Endothelial cell of umbilical vein (primary cell): ENCODE results near the gene TSC22D3. TPM values are rescaled to one million over a fixed set of nuclear protein-coding genes. Genes with fewer than 3 reads are reported as not detected.

Source experiments
- BruUV-seq: library from RNA; stranded (reverse); fragments of 400-500 nt; replicated peaks from 2 replicates; lab custom pipeline; 2021; lab: Mats Ljungman, UMichigan
- CTCF ChIA-PET: fragments of 300-600, 350-600 bp; sonication (Branson Sonifier 250); formaldehyde crosslinking; loops from one replicate; lab custom pipeline; 2021; ENCODE audit warnings: antibody characterized with exemption, inconsistent platforms; lab: Charles Lee
- POLR2A ChIA-PET: fragments of 300-600, 350-600 bp; sonication (Branson Sonifier 250); formaldehyde crosslinking; loops from one replicate; lab custom pipeline; 2021; ENCODE audit warnings: antibody characterized with exemption, inconsistent platforms; lab: Charles Lee
- DNase-seq: peaks from one replicate; pipeline ENCODE4 v3.0.0-alpha.2; 2011; ENCODE audit warnings: low read depth, low spot score
- FAIRE-seq: peaks from 2 replicates; lab custom pipeline; 2011; peaks lifted over from hg19 to GRCh38; lab: Jason Lieb, UNC
- H2AFZ ChIP-seq: 2 replicates; pipeline ENCODE4 v1.6.0; 2012; ENCODE audit warnings: low read depth, low read length, control low read depth, inconsistent platforms
- H3K27ac ChIP-seq: 2 replicates; pipeline ENCODE4 v1.5.1; 2011; ENCODE audit warnings: low read depth, mild to moderate bottlenecking, control low read depth, low read length, moderate library complexity; ENCODE audit not compliant: insufficient read depth
- H3K27me3 ChIP-seq, 2 experiments: 2 replicates each; pipeline versions ENCODE4 v1.6.0 to v1.6.1; 2011; ENCODE audit warnings: low read length in 2 of 2, mixed read lengths in 1 of 2; ENCODE audit not compliant: control insufficient read depth in 2 of 2, insufficient read depth in 2 of 2
- H3K36me3 ChIP-seq, 2 experiments: 2 replicates in 1 of 2; 3 replicates in 1 of 2; pipeline ENCODE4 v1.5.1; 2011; ENCODE audit warnings: low read length in 2 of 2, mild to moderate bottlenecking in 1 of 2, moderate library complexity in 1 of 2; ENCODE audit not compliant: control insufficient read depth in 2 of 2, insufficient read depth in 2 of 2; ENCODE audit errors: extremely low read depth in 1 of 2
- H3K4me1 ChIP-seq: 3 replicates; pipeline ENCODE4 v1.5.1; 2011; ENCODE audit warnings: mild to moderate bottlenecking, low read length; ENCODE audit not compliant: control insufficient read depth, insufficient read depth; ENCODE audit errors: extremely low read depth
- H3K4me2 ChIP-seq: 2 replicates; pipeline ENCODE4 v1.6.1; 2011; ENCODE audit warnings: low read length, control low read depth, mixed read lengths; ENCODE audit not compliant: insufficient read depth
- H3K4me3 ChIP-seq, 3 experiments: fragments of 200-600 bp in 1 of 3; sonication (generic), shearing (Covaris generic) in 1 of 3; replicated peaks in 1 of 3; 2 replicates each; pipeline ENCODE4 v1.5.1; 2011 to 2016; ENCODE audit warnings: control low read depth in 3 of 3, low read length in 3 of 3, mild to moderate bottlenecking in 2 of 3, inconsistent platforms in 1 of 3, low read depth in 1 of 3, moderate library complexity in 1 of 3; ENCODE audit not compliant: insufficient read depth in 1 of 3
- H3K79me2 ChIP-seq: 2 replicates; pipeline ENCODE4 v1.6.0; 2012; ENCODE audit warnings: low read length, inconsistent platforms; ENCODE audit not compliant: control insufficient read depth, insufficient read depth
- H3K9ac ChIP-seq: replicated peaks from 2 replicates; pipeline ENCODE3; 2011; ENCODE audit warnings: low read length, control low read depth; ENCODE audit not compliant: insufficient read depth; ENCODE audit errors: extremely low read depth
- H3K9me1 ChIP-seq: replicated peaks from 3 replicates; pipeline ENCODE4 v1.6.0; 2011; ENCODE audit warnings: mild to moderate bottlenecking, low read length; ENCODE audit not compliant: control insufficient read depth, insufficient read depth; ENCODE audit errors: extremely low read depth
- H3K9me3 ChIP-seq: replicated peaks from 2 replicates; pipeline ENCODE4 v1.5.1; 2012; ENCODE audit warnings: low read length, inconsistent platforms; ENCODE audit not compliant: control insufficient read depth, insufficient read depth
- H4K20me1 ChIP-seq: replicated peaks from 2 replicates; pipeline ENCODE3; 2011; ENCODE audit warnings: mild to moderate bottlenecking, low read length; ENCODE audit not compliant: control insufficient read depth, insufficient read depth; ENCODE audit errors: extremely low read depth
- CTCF ChIP-seq, 2 donors: IDR thresholded peaks; 1 replicate in 1 of 2; 2 replicates in 1 of 2; pipeline ENCODE4 v1.5.1; 2011; ENCODE audit warnings: low read length in 2 of 2, mild to moderate bottlenecking in 2 of 2, moderate library complexity in 2 of 2, control low read depth in 1 of 2, inconsistent platforms in 1 of 2, low read depth in 1 of 2; ENCODE audit not compliant: insufficient read depth in 1 of 2; ENCODE audit errors: extremely low read depth in 1 of 2
- EZH2 ChIP-seq: IDR thresholded peaks from 2 replicates; pipeline ENCODE4 v1.6.1; 2012; ENCODE audit warnings: borderline replicate concordance, low read depth, mild to moderate bottlenecking, moderate library complexity, low read length, inconsistent platforms; ENCODE audit not compliant: severe bottlenecking
- FOS ChIP-seq: IDR thresholded peaks from 2 replicates; pipeline ENCODE4 v1.6.1; 2011; ENCODE audit warnings: mild to moderate bottlenecking, low read length, moderate library complexity, borderline replicate concordance; ENCODE audit not compliant: insufficient read depth
- GATA2 ChIP-seq: IDR thresholded peaks from 2 replicates; pipeline ENCODE4 v1.7.0; 2011; ENCODE audit warnings: low read depth, mild to moderate bottlenecking, moderate library complexity, mixed read lengths, low read length; ENCODE audit not compliant: insufficient read length, insufficient read depth
- JUN ChIP-seq: IDR thresholded peaks from 2 replicates; pipeline ENCODE4 v1.6.1; 2011; ENCODE audit warnings: borderline replicate concordance, low read depth; ENCODE audit not compliant: insufficient read length, insufficient read depth
- MAX ChIP-seq: IDR thresholded peaks from 2 replicates; pipeline ENCODE4 v1.6.1; 2011; ENCODE audit not compliant: insufficient read depth, insufficient read length
- MYC ChIP-seq: IDR thresholded peaks from one replicate; pipeline ENCODE4 v1.6.1; 2011; ENCODE audit warnings: mild to moderate bottlenecking, low read depth, low read length
- POLR2A ChIP-seq: IDR thresholded peaks from 2 replicates; pipeline ENCODE4 v1.6.1; 2012; ENCODE audit warnings: low read depth, mild to moderate bottlenecking, control low read depth, low read length
- POLR2AphosphoS5 ChIP-seq: IDR thresholded peaks from 2 replicates; pipeline ENCODE4 v1.6.1; 2012; ENCODE audit warnings: low read depth, mild to moderate bottlenecking, control low read depth, low read length, moderate library complexity; ENCODE audit not compliant: insufficient read depth
- dilution Hi-C: fragments of 300-500 bp; cut with MboI; formaldehyde crosslinking; loops from one replicate; pipeline ENCODE4 v1.15.0; 2019; ENCODE audit warnings: low sequenced_read_pairs; ENCODE audit not compliant: extremely low pct_ligation_motif_present
- intact Hi-C: fragments of 100-400 bp; cut with micrococcal nuclease; formaldehyde crosslinking; loops from one replicate; pipeline ENCODE4 v1.10.0; 2022
- polyA plus RNA-seq, 4 experiments: library from polyadenylated mRNA; depleted of rRNA in 3 of 4; stranded (reverse) in 3 of 4; unstranded in 1 of 4; fragments of >200 nt; gene quantifications; 2 replicates each; pipeline versions ENCODE4 v1.2.1 to v1.2.3, GENCODE V29; 2011 to 2012; ENCODE audit warnings: missing spikeins in 1 of 4
- total RNA-seq: library from RNA; stranded (reverse); gene quantifications from 2 replicates; pipeline ENCODE4 v1.2.3, GENCODE V29; 2021

TSC22D3 gene
- total and polyA plus RNA-seq, 2 donors (not counting 3 experiments of a cell fraction or from before 2014, with no cell fraction given): 21.1 to 37.4 TPM

GRCh38 chrX:107768051-107768450, 7.5 kb downstream of the TSC22D3 start:
- BruUV-seq: no TSS peak
- H3K79me2 ChIP-seq: no peaks in the 10 kb centered on the region
- TF ChIP-seq EZH2: no peak
- TF ChIP-seq FOS: no peak
- no peak for TF ChIP-seq POLR2AphosphoS5
- no peak for TF ChIP-seq CTCF (IDR thresholded peaks at IDR 0.05; ENCODE audit: extremely low read depth in 1 of 2, insufficient read depth in 1 of 2, low read depth in 1 of 2, low read length in 2 of 2)
- TF ChIP-seq JUN: no peak
- no peak for TF ChIP-seq MAX
- TF ChIP-seq POLR2A: no peak
- no peak for TF ChIP-seq GATA2
- TF ChIP-seq MYC: no peak
- no peak overlapping the region for H3K4me2 ChIP-seq
- no peaks in the 10 kb centered on the region for H3K9me3 ChIP-seq
- H3K36me3 ChIP-seq: no peaks in the 10 kb centered on the region
- no peak overlapping the region for H3K4me3 ChIP-seq
- no peak overlapping the region for H2AFZ ChIP-seq
- dilution Hi-C loops: no loop called here
- POLR2A ChIA-PET: no interaction called here
- no peaks in the 10 kb centered on the region for H3K27me3 ChIP-seq
- DNase-seq (no peak), FAIRE-seq (no peak)
- no peaks in the 10 kb centered on the region for H4K20me1 ChIP-seq
- H3K27ac ChIP-seq: no peak overlapping the region
- intact Hi-C loops: no loop called here
- no peaks in the 10 kb centered on the region for H3K4me1 ChIP-seq
- no peak overlapping the region for H3K9ac ChIP-seq
- no peaks in the 10 kb centered on the region for H3K9me1 ChIP-seq
- CTCF ChIA-PET: interaction anchor here (0.8 to 1.4 kb wide), 2 partner anchors 9 to 18 kb away, joined by 3 to 5 read pairs; partner anchors contain the start of gene NCBP2L
